NCI-H2227 (cell line): ENCODE measurements around the gene BNC2.
A peak's percentile ranks its signal among the peaks of the same experiment; 100 is the strongest.

Source experiments
- DNase-seq: peaks from one replicate; lab custom pipeline; 2025; ENCODE audit not compliant: unreplicated experiment; lab: John Stamatoyannopoulos, UW

Gene BNC2

GRCh38 chr9:16680975-16681651 lies 189.4 kb downstream of the BNC2 start:
- DNase-seq, result no peak

- DNase-seq, result no peak
Observed at GRCh38 chr9:16680541-16680940, 189.9 kb downstream of the BNC2 start.

- no peak for DNase-seq
Observed at GRCh38 chr9:16679327-16679821, 191.1 kb downstream of the BNC2 start.

- no peak for DNase-seq
Observed at GRCh38 chr9:16676519-16676918, 194.0 kb downstream of the BNC2 start.

GRCh38 chr9:16675131-16675530 lies 195.3 kb downstream of the BNC2 start:
- no peak for DNase-seq

GRCh38 chr9:16673171-16673570 lies 197.3 kb downstream of the BNC2 start:
- DNase-seq, result no peak

- DNase-seq, result no peak
Observed at GRCh38 chr9:16672501-16672900, 198.0 kb downstream of the BNC2 start.

GRCh38 chr9:16671591-16672137 lies 198.8 kb downstream of the BNC2 start:
- no peak for DNase-seq

- no peak for DNase-seq
Observed at GRCh38 chr9:16670791-16671190, 199.7 kb downstream of the BNC2 start.

- no peak for DNase-seq
Observed at GRCh38 chr9:16668734-16669295, 201.7 kb downstream of the BNC2 start.

GRCh38 chr9:16664211-16664610 lies 206.3 kb downstream of the BNC2 start:
- no peak for DNase-seq

GRCh38 chr9:16661816-16662215 lies 208.7 kb downstream of the BNC2 start:
- DNase-seq, result no peak

- no peak for DNase-seq
Observed at GRCh38 chr9:16659096-16659495, 211.4 kb downstream of the BNC2 start.

GRCh38 chr9:16656432-16657169 lies 213.9 kb downstream of the BNC2 start:
- DNase-seq, result no peak

- no peak for DNase-seq
Observed at GRCh38 chr9:16654596-16655126, 215.8 kb downstream of the BNC2 start.

GRCh38 chr9:16653491-16654399 lies 216.7 kb downstream of the BNC2 start:
- peak; percentile 76 for DNase-seq

GRCh38 chr9:16652582-16652981 lies 217.9 kb downstream of the BNC2 start:
- no peak for DNase-seq

- DNase-seq, result peak; percentile 13
Observed at GRCh38 chr9:16651446-16651964, 219.0 kb downstream of the BNC2 start.

GRCh38 chr9:16645970-16646369 lies 224.5 kb downstream of the BNC2 start:
- no peak for DNase-seq

- DNase-seq, result no peak
Observed at GRCh38 chr9:16642421-16643109, 227.9 kb downstream of the BNC2 start.
